Upper lobe of left lung (tissue), 6 donors: ENCODE results near the gene FNDC11. TPM values are rescaled to one million over a fixed set of nuclear protein-coding genes. Genes with fewer than 3 reads are reported as not detected.

Experiments used
- ATAC-seq, 2 donors: fragments of 200-7000 bp; cut with Tn5 transposase; one replicate each; pipeline ENCODE4 v1.9.1; 2022; ENCODE audit warnings: mild to moderate bottlenecking in 2 of 2, moderate library complexity in 2 of 2; ENCODE audit not compliant: low FRiP score in 2 of 2
- DNase-seq, 2 donors: peaks; one replicate each; pipeline ENCODE4 v3.0.0-alpha.2; 2019 to 2020
- H3K27ac ChIP-seq, 4 donors: fragments of 200-600 bp; sonication (generic); one replicate each; pipeline ENCODE4 v1.5.1; 2016 to 2019
- H3K27me3 ChIP-seq, 4 donors: fragments of 200-600 bp; sonication (generic); one replicate each; pipeline ENCODE4 v1.5.1; 2017 to 2019
- H3K36me3 ChIP-seq, 4 donors: fragments of 200-600 bp; sonication (generic); one replicate each; pipeline ENCODE4 v1.5.1; 2016 to 2019
- H3K4me1 ChIP-seq, 4 donors: fragments of 200-600 bp; sonication (generic); one replicate each; pipeline ENCODE4 v1.5.1; 2018 to 2019
- H3K4me3 ChIP-seq, 4 donors: fragments of 200-600 bp; sonication (generic); one replicate each; pipeline ENCODE4 v1.5.1; 2017 to 2019; ENCODE audit warnings: mild to moderate bottlenecking in 2 of 4, moderate library complexity in 1 of 4
- H3K9me3 ChIP-seq, 4 donors: fragments of 200-600 bp; sonication (generic); one replicate each; pipeline ENCODE4 v1.5.1; 2018 to 2019
- EP300 ChIP-seq, 4 donors: sonication (generic); formaldehyde crosslinking; IDR thresholded peaks; one replicate each; pipeline ENCODE4 v1.5.1; 2017; ENCODE audit warnings: antibody characterized with exemption in 4 of 4, control low read depth in 2 of 4
- POLR2A ChIP-seq, 4 donors: fragments of 450-650 bp; IDR thresholded peaks; one replicate each; pipeline ENCODE4 v1.5.1; 2016 to 2017; ENCODE audit warnings: antibody characterized with exemption in 4 of 4, mild to moderate bottlenecking in 2 of 4
- POLR2AphosphoS5 ChIP-seq, 2 donors: sonication (generic); formaldehyde crosslinking; IDR thresholded peaks; one replicate each; pipeline ENCODE4 v1.5.1; 2017; ENCODE audit warnings: antibody characterized with exemption in 2 of 2
- WGBS, 2 donors: methylation state at CpG; one replicate each; pipeline ENCODE4 v1.1.5; 2017 to 2018; 5-methylcytosine and 5-hydroxymethylcytosine counted together
- total RNA-seq, 6 donors: library from RNA; depleted of rRNA in 4 of 6; stranded (reverse); fragments of >200 nt in 4 of 6; gene quantifications; one replicate each; pipeline versions ENCODE4 v1.1.0 to v1.2.1, GENCODE V29; 2016 to 2021
- TF ChIP-seq, protein P1 (sequence below), 6 experiments: fragments of 450-650 bp in 4 of 6; fragments of 200-600 bp in 2 of 6; sonication (generic) in 2 of 6; IDR thresholded peaks; one replicate each; pipeline ENCODE4 v1.5.1; 2016 to 2019; ENCODE audit warnings: antibody characterized with exemption in 6 of 6
- donor health status: DM: no; HTN: no; CAD: no; lungs with moderate emphysema.
- donor health status: DM: no; HTN: yes; CAD: no; lungs with severe emphysema.

Gene FNDC11
- total RNA-seq, 6 donors from 2014 or later, result 0.29 to 6.5 (median 1.4) TPM

DNA sequence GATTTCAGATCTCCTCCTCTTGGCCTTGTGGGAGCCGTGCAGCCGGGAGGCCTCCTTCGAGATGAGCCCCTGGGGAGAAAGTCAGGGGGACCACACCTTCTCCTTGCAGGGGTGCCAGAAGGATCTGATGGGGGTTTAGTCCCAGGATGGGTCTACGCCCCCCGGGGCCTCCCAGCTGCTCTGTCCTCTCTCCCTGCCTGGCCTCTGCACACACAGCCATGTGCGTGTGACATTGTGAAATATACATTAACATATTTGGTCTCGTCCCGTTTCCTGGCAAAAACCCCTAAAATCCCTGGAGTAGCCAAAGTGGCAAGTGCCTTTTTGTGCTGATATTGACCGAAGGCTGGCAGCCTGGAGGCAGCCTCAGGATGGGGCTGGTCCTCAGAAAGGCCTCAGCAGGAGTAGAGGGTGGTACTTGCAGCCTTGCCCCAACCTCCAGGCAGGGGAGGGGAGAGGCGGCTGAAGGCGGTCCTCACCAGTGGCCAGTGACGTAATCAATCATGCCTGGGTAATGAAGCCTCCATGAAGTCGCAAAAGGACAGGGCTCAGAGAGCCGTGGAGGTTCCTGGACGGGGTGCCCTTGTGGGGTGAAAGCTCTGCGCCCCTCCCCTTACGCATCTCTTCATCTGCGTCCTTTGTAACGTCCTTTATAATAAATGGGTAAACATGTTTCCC is 25.2 kb downstream of the FNDC11 start:
- DNase-seq (peak in 1 of 2 donors; percentile 15), ATAC-seq (no peak)
- no peak overlapping the region for H3K27ac ChIP-seq
- H3K9me3 ChIP-seq, result no peaks in the 10 kb centered on the region
- TF ChIP-seq POLR2A (IDR thresholded peaks at IDR 0.05) (no peak), EP300 (IDR thresholded peaks at IDR 0.05) (no peak), POLR2AphosphoS5 (IDR thresholded peaks at IDR 0.05) (no peak)
- TF ChIP-seq, protein P1, sequence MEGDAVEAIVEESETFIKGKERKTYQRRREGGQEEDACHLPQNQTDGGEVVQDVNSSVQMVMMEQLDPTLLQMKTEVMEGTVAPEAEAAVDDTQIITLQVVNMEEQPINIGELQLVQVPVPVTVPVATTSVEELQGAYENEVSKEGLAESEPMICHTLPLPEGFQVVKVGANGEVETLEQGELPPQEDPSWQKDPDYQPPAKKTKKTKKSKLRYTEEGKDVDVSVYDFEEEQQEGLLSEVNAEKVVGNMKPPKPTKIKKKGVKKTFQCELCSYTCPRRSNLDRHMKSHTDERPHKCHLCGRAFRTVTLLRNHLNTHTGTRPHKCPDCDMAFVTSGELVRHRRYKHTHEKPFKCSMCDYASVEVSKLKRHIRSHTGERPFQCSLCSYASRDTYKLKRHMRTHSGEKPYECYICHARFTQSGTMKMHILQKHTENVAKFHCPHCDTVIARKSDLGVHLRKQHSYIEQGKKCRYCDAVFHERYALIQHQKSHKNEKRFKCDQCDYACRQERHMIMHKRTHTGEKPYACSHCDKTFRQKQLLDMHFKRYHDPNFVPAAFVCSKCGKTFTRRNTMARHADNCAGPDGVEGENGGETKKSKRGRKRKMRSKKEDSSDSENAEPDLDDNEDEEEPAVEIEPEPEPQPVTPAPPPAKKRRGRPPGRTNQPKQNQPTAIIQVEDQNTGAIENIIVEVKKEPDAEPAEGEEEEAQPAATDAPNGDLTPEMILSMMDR (IDR thresholded peaks at IDR 0.05), result no peak
- no peak overlapping the region for H3K4me3 ChIP-seq
- peaks cover 5 to 9% (median 7%) of the 10 kb centered on the region in 4 donors for H3K4me1 ChIP-seq
- no peaks in the 10 kb centered on the region for H3K36me3 ChIP-seq
- WGBS, 2 donors, result 77 to 82% methylated on average over 12 to 19 of the region's 19 CpGs
- H3K27me3 ChIP-seq, result no peaks in the 10 kb centered on the region

DNA sequence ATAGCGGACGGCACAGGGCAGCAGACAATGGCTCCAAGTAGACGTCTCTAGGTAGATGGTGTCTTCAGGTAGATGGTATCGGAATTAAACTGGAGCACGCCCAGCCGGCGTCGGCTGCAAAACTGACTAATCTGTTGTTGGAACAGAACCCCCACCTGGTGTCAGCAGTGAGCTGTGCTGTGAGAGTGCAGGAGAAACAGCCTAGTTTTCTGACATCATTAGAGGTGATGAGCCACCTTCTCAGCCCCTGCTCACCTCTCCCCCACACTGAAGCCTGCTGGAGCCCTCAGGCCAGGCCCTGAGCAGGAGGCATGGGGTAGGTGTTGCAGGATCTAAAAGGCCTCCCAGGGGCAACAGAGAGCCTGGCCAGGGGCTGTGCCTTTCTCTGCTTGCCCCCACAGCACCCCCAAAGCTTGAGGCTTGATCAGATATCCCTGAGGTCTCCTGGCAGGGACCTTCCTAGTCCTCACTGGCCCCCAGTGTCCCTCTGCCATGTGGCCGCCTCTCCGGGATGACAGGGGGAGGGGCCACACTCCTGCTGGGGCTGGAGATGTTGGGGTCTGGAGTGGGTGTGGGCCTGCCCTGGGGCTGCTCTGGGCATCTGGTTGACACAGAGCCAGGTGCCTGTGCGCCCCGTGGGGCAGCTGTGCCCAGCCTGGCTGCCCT is 27.0 kb downstream of the FNDC11 start:
- H3K36me3 ChIP-seq, result no peaks in the 10 kb centered on the region
- no peaks in the 10 kb centered on the region for H3K4me1 ChIP-seq
- no peak overlapping the region for H3K27ac ChIP-seq
- no peak overlapping the region for H3K4me3 ChIP-seq
- no peaks in the 10 kb centered on the region for H3K27me3 ChIP-seq
- TF ChIP-seq, protein P1 (IDR thresholded peaks at IDR 0.05), result peak in 3 of 6 experiments; percentile 16 to 22 (median 19)
- no peak for TF ChIP-seq EP300 (IDR thresholded peaks at IDR 0.05)
- no peaks in the 10 kb centered on the region for H3K9me3 ChIP-seq
- ATAC-seq (peak; percentile 11 to 14), DNase-seq (peak in 1 of 2 donors; percentile 34)
- WGBS, 2 donors, result 53 to 63% methylated on average over 6 to 11 of the region's 12 CpGs

DNA sequence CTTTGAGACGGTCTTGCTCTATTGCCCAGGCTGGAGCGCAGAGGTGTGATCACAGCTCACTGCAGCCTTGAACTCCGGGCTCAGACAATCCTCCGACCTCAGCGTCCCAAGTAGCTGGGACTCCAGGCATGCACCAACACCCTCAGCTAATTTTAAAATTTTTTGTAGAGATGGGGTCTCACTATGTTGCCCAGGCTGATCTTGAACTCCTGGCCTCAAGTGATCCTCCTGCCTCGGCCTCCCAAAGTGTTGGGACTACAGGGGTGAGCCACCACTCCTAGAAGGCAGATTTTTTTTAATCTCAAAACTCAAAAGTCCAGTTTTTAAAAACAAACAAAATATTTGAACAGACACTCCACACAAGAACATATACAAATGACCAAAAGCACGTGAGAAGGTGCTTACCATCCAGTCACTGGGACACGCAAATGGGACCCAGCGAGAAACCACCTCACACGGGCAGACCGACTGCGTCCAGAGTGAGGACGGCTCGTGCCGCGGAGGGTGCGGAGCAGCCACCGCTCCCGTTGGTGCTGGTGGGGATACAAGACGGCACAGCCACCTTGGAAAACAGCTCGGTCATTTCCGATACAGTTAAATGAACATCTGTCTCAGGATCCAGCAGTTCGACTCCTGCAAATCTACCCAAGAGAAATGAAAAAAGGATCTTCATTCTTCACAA is 28.6 kb downstream of the FNDC11 start:
- no peaks in the 10 kb centered on the region for H3K9me3 ChIP-seq
- H3K4me3 ChIP-seq, result no peak overlapping the region
- H3K27me3 ChIP-seq, result no peaks in the 10 kb centered on the region
- WGBS, 2 donors, result 81 to 86% methylated on average over 22 to 23 of the region's 23 CpGs
- H3K27ac ChIP-seq, result no peak overlapping the region
- ATAC-seq (no peak), DNase-seq (peak in 1 of 2 donors; percentile 54)
- TF ChIP-seq EP300 (IDR thresholded peaks at IDR 0.05), result no peak
- no peaks in the 10 kb centered on the region for H3K4me1 ChIP-seq
- no peaks in the 10 kb centered on the region for H3K36me3 ChIP-seq

DNA sequence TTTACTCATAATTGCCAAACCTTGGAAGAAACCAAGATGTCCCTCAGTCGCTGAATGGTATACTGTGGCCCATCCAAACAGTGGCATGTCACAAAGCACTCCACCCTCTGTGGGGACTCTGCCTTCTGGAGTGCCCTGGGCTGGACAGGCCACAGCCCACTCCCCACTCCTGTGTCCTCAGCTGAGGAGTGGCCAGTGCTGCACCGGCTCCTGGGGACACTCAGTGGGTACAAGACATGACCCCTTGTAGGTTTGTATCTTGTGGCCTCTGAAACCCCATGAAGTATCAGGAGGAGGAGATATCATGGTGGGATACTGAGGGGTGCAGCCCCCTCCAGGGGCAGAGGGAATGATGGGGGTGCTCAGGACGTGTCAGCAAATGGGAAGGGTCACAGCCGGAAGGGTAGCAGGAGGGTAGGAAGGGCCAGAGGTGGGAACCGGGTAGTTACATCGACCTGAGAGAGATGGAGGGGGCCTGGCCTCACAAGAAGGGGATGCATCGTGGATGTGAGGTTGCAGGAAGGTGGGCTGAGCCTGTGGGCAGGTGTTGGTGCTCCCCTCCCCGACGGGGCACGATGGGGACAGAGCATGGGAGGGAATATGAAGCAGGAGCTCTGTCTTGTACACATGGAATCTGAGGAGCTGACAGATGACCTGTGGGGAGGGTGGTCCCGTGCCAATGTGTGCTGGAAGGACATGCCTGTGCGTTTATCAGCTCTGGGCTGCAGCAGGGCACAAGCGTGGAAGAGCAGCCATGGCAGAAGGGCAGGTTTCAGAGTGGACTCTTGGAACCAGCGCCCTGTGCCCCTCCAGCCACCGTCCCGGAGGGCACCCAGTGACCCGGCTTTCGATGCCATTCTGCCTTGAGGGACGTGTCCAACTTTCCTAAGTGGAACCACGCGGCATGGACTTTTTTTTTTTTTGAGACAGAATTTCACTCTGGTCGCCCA is 31.9 kb downstream of the FNDC11 start:
- H3K4me3 ChIP-seq, result no peak overlapping the region
- WGBS, 2 donors, result 82 to 87% methylated on average over 17 to 22 of the region's 22 CpGs
- no peaks in the 10 kb centered on the region for H3K9me3 ChIP-seq
- ATAC-seq (no peak), DNase-seq (peak in 1 of 2 donors; percentile 52)
- no peak overlapping the region for H3K27ac ChIP-seq
- TF ChIP-seq, protein P1 (IDR thresholded peaks at IDR 0.05), result no peak
- TF ChIP-seq POLR2AphosphoS5 (IDR thresholded peaks at IDR 0.05) (no peak), EP300 (IDR thresholded peaks at IDR 0.05) (no peak), POLR2A (IDR thresholded peaks at IDR 0.05) (no peak)
- H3K27me3 ChIP-seq, result no peaks in the 10 kb centered on the region
- H3K36me3 ChIP-seq, result peaks cover 6 to 28% (median 24%) of the 10 kb centered on the region in 4 donors
- no peaks in the 10 kb centered on the region for H3K4me1 ChIP-seq
